Endothelial cell of umbilical vein (primary cell): ENCODE results near the gene PTGES. TPM values are rescaled to one million over a fixed set of nuclear protein-coding genes. Genes with fewer than 3 reads are reported as not detected.

Experiments used
- BruUV-seq: library from RNA; stranded (reverse); fragments of 400-500 nt; replicated peaks from 2 replicates; lab custom pipeline; 2021; lab: Mats Ljungman, UMichigan
- CTCF ChIA-PET: fragments of 300-600, 350-600 bp; sonication (Branson Sonifier 250); formaldehyde crosslinking; loops from one replicate; lab custom pipeline; 2021; ENCODE audit warnings: antibody characterized with exemption, inconsistent platforms; lab: Charles Lee
- POLR2A ChIA-PET: fragments of 300-600, 350-600 bp; sonication (Branson Sonifier 250); formaldehyde crosslinking; loops from one replicate; lab custom pipeline; 2021; ENCODE audit warnings: antibody characterized with exemption, inconsistent platforms; lab: Charles Lee
- DNase-seq: peaks from one replicate; pipeline ENCODE4 v3.0.0-alpha.2; 2011; ENCODE audit warnings: low read depth, low spot score
- FAIRE-seq: peaks from 2 replicates; lab custom pipeline; 2011; peaks lifted over from hg19 to GRCh38; lab: Jason Lieb, UNC
- H2AFZ ChIP-seq: 2 replicates; pipeline ENCODE4 v1.6.0; 2012; ENCODE audit warnings: low read depth, low read length, control low read depth, inconsistent platforms
- H3K27ac ChIP-seq: 2 replicates; pipeline ENCODE4 v1.5.1; 2011; ENCODE audit warnings: low read depth, mild to moderate bottlenecking, control low read depth, low read length, moderate library complexity; ENCODE audit not compliant: insufficient read depth
- H3K27me3 ChIP-seq, 2 experiments: 2 replicates each; pipeline versions ENCODE4 v1.6.0 to v1.6.1; 2011; ENCODE audit warnings: low read length in 2 of 2, mixed read lengths in 1 of 2; ENCODE audit not compliant: control insufficient read depth in 2 of 2, insufficient read depth in 2 of 2
- H3K36me3 ChIP-seq, 2 experiments: 2 replicates in 1 of 2; 3 replicates in 1 of 2; pipeline ENCODE4 v1.5.1; 2011; ENCODE audit warnings: low read length in 2 of 2, mild to moderate bottlenecking in 1 of 2, moderate library complexity in 1 of 2; ENCODE audit not compliant: control insufficient read depth in 2 of 2, insufficient read depth in 2 of 2; ENCODE audit errors: extremely low read depth in 1 of 2
- H3K4me1 ChIP-seq: 3 replicates; pipeline ENCODE4 v1.5.1; 2011; ENCODE audit warnings: mild to moderate bottlenecking, low read length; ENCODE audit not compliant: control insufficient read depth, insufficient read depth; ENCODE audit errors: extremely low read depth
- H3K4me2 ChIP-seq: 2 replicates; pipeline ENCODE4 v1.6.1; 2011; ENCODE audit warnings: low read length, control low read depth, mixed read lengths; ENCODE audit not compliant: insufficient read depth
- H3K4me3 ChIP-seq, 3 experiments: fragments of 200-600 bp in 1 of 3; sonication (generic), shearing (Covaris generic) in 1 of 3; replicated peaks in 1 of 3; 2 replicates each; pipeline ENCODE4 v1.5.1; 2011 to 2016; ENCODE audit warnings: control low read depth in 3 of 3, low read length in 3 of 3, mild to moderate bottlenecking in 2 of 3, inconsistent platforms in 1 of 3, low read depth in 1 of 3, moderate library complexity in 1 of 3; ENCODE audit not compliant: insufficient read depth in 1 of 3
- H3K79me2 ChIP-seq: 2 replicates; pipeline ENCODE4 v1.6.0; 2012; ENCODE audit warnings: low read length, inconsistent platforms; ENCODE audit not compliant: control insufficient read depth, insufficient read depth
- H3K9ac ChIP-seq: replicated peaks from 2 replicates; pipeline ENCODE3; 2011; ENCODE audit warnings: low read length, control low read depth; ENCODE audit not compliant: insufficient read depth; ENCODE audit errors: extremely low read depth
- H3K9me1 ChIP-seq: replicated peaks from 3 replicates; pipeline ENCODE4 v1.6.0; 2011; ENCODE audit warnings: mild to moderate bottlenecking, low read length; ENCODE audit not compliant: control insufficient read depth, insufficient read depth; ENCODE audit errors: extremely low read depth
- H3K9me3 ChIP-seq: replicated peaks from 2 replicates; pipeline ENCODE4 v1.5.1; 2012; ENCODE audit warnings: low read length, inconsistent platforms; ENCODE audit not compliant: control insufficient read depth, insufficient read depth
- H4K20me1 ChIP-seq: replicated peaks from 2 replicates; pipeline ENCODE3; 2011; ENCODE audit warnings: mild to moderate bottlenecking, low read length; ENCODE audit not compliant: control insufficient read depth, insufficient read depth; ENCODE audit errors: extremely low read depth
- EZH2 ChIP-seq: IDR thresholded peaks from 2 replicates; pipeline ENCODE4 v1.6.1; 2012; ENCODE audit warnings: borderline replicate concordance, low read depth, mild to moderate bottlenecking, moderate library complexity, low read length, inconsistent platforms; ENCODE audit not compliant: severe bottlenecking
- FOS ChIP-seq: IDR thresholded peaks from 2 replicates; pipeline ENCODE4 v1.6.1; 2011; ENCODE audit warnings: mild to moderate bottlenecking, low read length, moderate library complexity, borderline replicate concordance; ENCODE audit not compliant: insufficient read depth
- GATA2 ChIP-seq: IDR thresholded peaks from 2 replicates; pipeline ENCODE4 v1.7.0; 2011; ENCODE audit warnings: low read depth, mild to moderate bottlenecking, moderate library complexity, mixed read lengths, low read length; ENCODE audit not compliant: insufficient read length, insufficient read depth
- JUN ChIP-seq: IDR thresholded peaks from 2 replicates; pipeline ENCODE4 v1.6.1; 2011; ENCODE audit warnings: borderline replicate concordance, low read depth; ENCODE audit not compliant: insufficient read length, insufficient read depth
- MYC ChIP-seq: IDR thresholded peaks from one replicate; pipeline ENCODE4 v1.6.1; 2011; ENCODE audit warnings: mild to moderate bottlenecking, low read depth, low read length
- POLR2A ChIP-seq: IDR thresholded peaks from 2 replicates; pipeline ENCODE4 v1.6.1; 2012; ENCODE audit warnings: low read depth, mild to moderate bottlenecking, control low read depth, low read length
- POLR2AphosphoS5 ChIP-seq: IDR thresholded peaks from 2 replicates; pipeline ENCODE4 v1.6.1; 2012; ENCODE audit warnings: low read depth, mild to moderate bottlenecking, control low read depth, low read length, moderate library complexity; ENCODE audit not compliant: insufficient read depth
- dilution Hi-C: fragments of 300-500 bp; cut with MboI; formaldehyde crosslinking; loops from one replicate; pipeline ENCODE4 v1.15.0; 2019; ENCODE audit warnings: low sequenced_read_pairs; ENCODE audit not compliant: extremely low pct_ligation_motif_present
- intact Hi-C: fragments of 100-400 bp; cut with micrococcal nuclease; formaldehyde crosslinking; loops from one replicate; pipeline ENCODE4 v1.10.0; 2022
- polyA plus RNA-seq, 4 experiments: library from polyadenylated mRNA; depleted of rRNA in 3 of 4; stranded (reverse) in 3 of 4; unstranded in 1 of 4; fragments of >200 nt; gene quantifications; 2 replicates each; pipeline versions ENCODE4 v1.2.1 to v1.2.3, GENCODE V29; 2011 to 2012; ENCODE audit warnings: missing spikeins in 1 of 4
- total RNA-seq: library from RNA; stranded (reverse); gene quantifications from 2 replicates; pipeline ENCODE4 v1.2.3, GENCODE V29; 2021
- TF ChIP-seq, protein P1 (sequence below): IDR thresholded peaks from 2 replicates; pipeline ENCODE4 v1.6.1; 2011; ENCODE audit not compliant: insufficient read depth, insufficient read length
- TF ChIP-seq, protein P2 (sequence below), 2 donors: IDR thresholded peaks; 1 replicate in 1 of 2; 2 replicates in 1 of 2; pipeline ENCODE4 v1.5.1; 2011; ENCODE audit warnings: low read length in 2 of 2, mild to moderate bottlenecking in 2 of 2, moderate library complexity in 2 of 2, control low read depth in 1 of 2, inconsistent platforms in 1 of 2, low read depth in 1 of 2; ENCODE audit not compliant: insufficient read depth in 1 of 2; ENCODE audit errors: extremely low read depth in 1 of 2

The PTGES gene
- total and polyA plus RNA-seq, 2 donors (not counting 3 experiments of a cell fraction or from before 2014, with no cell fraction given), result not detected

DNA sequence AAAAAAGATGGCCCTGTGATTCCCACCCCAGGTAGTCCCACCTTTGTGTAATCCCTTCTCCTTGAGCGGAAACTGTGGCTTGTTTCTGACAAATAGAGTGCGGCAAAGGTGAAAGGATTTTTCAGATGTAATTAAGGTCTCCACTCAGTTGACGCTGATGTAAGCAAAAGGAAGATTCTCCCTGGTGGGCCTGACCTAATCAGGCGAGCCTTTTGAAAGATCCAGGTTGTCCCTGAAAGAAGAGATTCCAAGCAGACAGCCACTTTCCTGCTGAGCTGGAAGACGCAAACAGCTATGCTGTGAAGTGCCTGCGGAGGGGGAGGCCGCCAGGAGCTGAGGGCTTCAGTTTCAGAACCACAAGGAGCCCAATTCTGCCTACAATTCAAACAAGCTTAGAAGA lies 24.1 kb downstream of the PTGES start:
- ChIA-PET POLR2A (no interaction called here), CTCF (interaction anchor here (0.8 to 1.9 kb wide), 4 partner anchors 9 to 62 kb away, joined by 3 to 10 read pairs (median 4); no protein-coding TSS in a partner anchor)
- TF ChIP-seq GATA2 (no peak), MYC (no peak), EZH2 (no peak), JUN (no peak), POLR2AphosphoS5 (no peak), FOS (no peak), POLR2A (no peak)
- TF ChIP-seq, protein P1, sequence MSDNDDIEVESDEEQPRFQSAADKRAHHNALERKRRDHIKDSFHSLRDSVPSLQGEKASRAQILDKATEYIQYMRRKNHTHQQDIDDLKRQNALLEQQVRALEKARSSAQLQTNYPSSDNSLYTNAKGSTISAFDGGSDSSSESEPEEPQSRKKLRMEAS, result no peak
- TF ChIP-seq, protein P2, sequence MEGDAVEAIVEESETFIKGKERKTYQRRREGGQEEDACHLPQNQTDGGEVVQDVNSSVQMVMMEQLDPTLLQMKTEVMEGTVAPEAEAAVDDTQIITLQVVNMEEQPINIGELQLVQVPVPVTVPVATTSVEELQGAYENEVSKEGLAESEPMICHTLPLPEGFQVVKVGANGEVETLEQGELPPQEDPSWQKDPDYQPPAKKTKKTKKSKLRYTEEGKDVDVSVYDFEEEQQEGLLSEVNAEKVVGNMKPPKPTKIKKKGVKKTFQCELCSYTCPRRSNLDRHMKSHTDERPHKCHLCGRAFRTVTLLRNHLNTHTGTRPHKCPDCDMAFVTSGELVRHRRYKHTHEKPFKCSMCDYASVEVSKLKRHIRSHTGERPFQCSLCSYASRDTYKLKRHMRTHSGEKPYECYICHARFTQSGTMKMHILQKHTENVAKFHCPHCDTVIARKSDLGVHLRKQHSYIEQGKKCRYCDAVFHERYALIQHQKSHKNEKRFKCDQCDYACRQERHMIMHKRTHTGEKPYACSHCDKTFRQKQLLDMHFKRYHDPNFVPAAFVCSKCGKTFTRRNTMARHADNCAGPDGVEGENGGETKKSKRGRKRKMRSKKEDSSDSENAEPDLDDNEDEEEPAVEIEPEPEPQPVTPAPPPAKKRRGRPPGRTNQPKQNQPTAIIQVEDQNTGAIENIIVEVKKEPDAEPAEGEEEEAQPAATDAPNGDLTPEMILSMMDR (IDR thresholded peaks at IDR 0.05; ENCODE audit: extremely low read depth in 1 of 2, insufficient read depth in 1 of 2, low read depth in 1 of 2, low read length in 2 of 2), result no peak
- no peak for FAIRE-seq
- Histone ChIP-seq H3K79me2 (no peaks in the 10 kb centered on the region), H3K27me3 (no peaks in the 10 kb centered on the region), H4K20me1 (no peaks in the 10 kb centered on the region), H3K4me1 (no peaks in the 10 kb centered on the region), H3K9me1 (no peaks in the 10 kb centered on the region), H3K4me3 (no peak overlapping the region), H2AFZ (no peak overlapping the region), H3K27ac (no peak overlapping the region), H3K9me3 (no peaks in the 10 kb centered on the region), H3K36me3 (no peaks in the 10 kb centered on the region), H3K4me2 (no peak overlapping the region), H3K9ac (no peak overlapping the region)
- intact Hi-C loops, result no loop called here
- dilution Hi-C loops, result loop anchor here (5.0 kb wide), 1 partner anchor 49 kb away; no protein-coding TSS in a partner anchor
- BruUV-seq, result no TSS peak
- DNase-seq, result no peak
